Keratinocyte (primary cell): ENCODE data around the gene CALML3. TPM values are rescaled to one million over a fixed set of nuclear protein-coding genes. Genes with fewer than 3 reads are reported as not detected.

Source experiments
- DNase-seq: peaks from one replicate; pipeline ENCODE4 v3.0.0-alpha.2; 2011; ENCODE audit warnings: low read depth, missing footprints, low spot score
- FAIRE-seq: peaks from 2 replicates; lab custom pipeline; 2011; peaks lifted over from hg19 to GRCh38; lab: Jason Lieb, UNC
- H2AFZ ChIP-seq: 2 replicates; pipeline ENCODE4 v1.6.0; 2012; ENCODE audit warnings: low read length, control low read depth, inconsistent platforms; ENCODE audit not compliant: control insufficient read depth
- H3K27ac ChIP-seq: 2 replicates; pipeline ENCODE4 v1.5.1; 2011; ENCODE audit warnings: low read length; ENCODE audit not compliant: control insufficient read depth, insufficient read depth
- H3K27me3 ChIP-seq: 3 replicates; pipeline ENCODE4 v1.6.0; 2011; ENCODE audit warnings: low read length; ENCODE audit not compliant: control insufficient read depth, insufficient read depth; ENCODE audit errors: extremely low read depth
- H3K36me3 ChIP-seq, 2 experiments: 2 replicates in 1 of 2; 3 replicates in 1 of 2; pipeline ENCODE4 v1.5.1; 2011; ENCODE audit warnings: low read length in 2 of 2, mild to moderate bottlenecking in 1 of 2; ENCODE audit not compliant: control insufficient read depth in 2 of 2, insufficient read depth in 2 of 2; ENCODE audit errors: extremely low read depth in 1 of 2
- H3K4me1 ChIP-seq: 3 replicates; pipeline ENCODE4 v1.5.1; 2011; ENCODE audit warnings: low read length; ENCODE audit not compliant: control insufficient read depth, insufficient read depth; ENCODE audit errors: extremely low read depth
- H3K4me2 ChIP-seq: 3 replicates; pipeline ENCODE4 v1.6.0; 2011; ENCODE audit warnings: low read depth, low read length; ENCODE audit not compliant: control insufficient read depth, insufficient read depth; ENCODE audit errors: extremely low read depth
- H3K4me3 ChIP-seq, 3 experiments: fragments of 200-600 bp in 1 of 3; sonication (generic) in 1 of 3; 2 replicates in 2 of 3; 3 replicates in 1 of 3; pipeline ENCODE4 v1.5.1; 2011 to 2016; ENCODE audit warnings: low read length in 3 of 3, mild to moderate bottlenecking in 3 of 3, control low read depth in 2 of 3, inconsistent platforms in 1 of 3, low read depth in 1 of 3, mixed read lengths in 1 of 3, mixed run types in 1 of 3, moderate library complexity in 1 of 3; ENCODE audit not compliant: control insufficient read depth in 2 of 3, insufficient read depth in 2 of 3; ENCODE audit errors: extremely low read depth in 1 of 3
- H3K79me2 ChIP-seq: 2 replicates; pipeline ENCODE4 v1.6.0; 2012; ENCODE audit warnings: low read length; ENCODE audit not compliant: control insufficient read depth, insufficient read depth
- H3K9ac ChIP-seq: 3 replicates; pipeline ENCODE4 v1.6.0; 2011; ENCODE audit warnings: low read length; ENCODE audit not compliant: control insufficient read depth, insufficient read depth; ENCODE audit errors: extremely low read depth
- H3K9me1 ChIP-seq: 3 replicates; pipeline ENCODE4 v1.6.0; 2011; ENCODE audit warnings: low read length; ENCODE audit not compliant: control insufficient read depth, insufficient read depth; ENCODE audit errors: extremely low read depth
- H3K9me3 ChIP-seq: 2 replicates; pipeline ENCODE4 v1.5.1; 2012; ENCODE audit warnings: low read depth, low read length; ENCODE audit not compliant: control insufficient read depth
- H4K20me1 ChIP-seq: 3 replicates; pipeline ENCODE4 v1.6.0; 2011; ENCODE audit warnings: low read length; ENCODE audit not compliant: control insufficient read depth, insufficient read depth; ENCODE audit errors: extremely low read depth
- EZH2 ChIP-seq: IDR thresholded peaks from one replicate; pipeline ENCODE4 v1.6.1; 2012; ENCODE audit warnings: inconsistent platforms, mild to moderate bottlenecking, low read length, moderate library complexity
- dilution Hi-C: fragments of 300-500 bp; cut with MboI; formaldehyde crosslinking; loops from one replicate; pipeline ENCODE4 v1.7.0; 2020; ENCODE audit warnings: low sequenced_read_pairs; ENCODE audit not compliant: extremely low pct_ligation_motif_present
- polyA plus RNA-seq, 5 experiments: library from polyadenylated mRNA; depleted of rRNA in 3 of 5; stranded (reverse) in 3 of 5; stranded (forward) in 1 of 5; unstranded in 1 of 5; fragments of >200 nt; gene quantifications; 1 replicate in 1 of 5; 2 replicates in 3 of 5; 3 replicates in 1 of 5; pipeline versions ENCODE4 v1.2.1 to v1.2.3, GENCODE V29; 2011 to 2012; ENCODE audit warnings: missing spikeins in 2 of 5, low read depth in 1 of 5, low replicate concordance in 1 of 5
- TF ChIP-seq, protein P1 (sequence below), 3 experiments: IDR thresholded peaks in 1 of 3; conservative IDR thresholded peaks in 1 of 3; optimal IDR thresholded peaks in 1 of 3; 2 replicates in 2 of 3; 3 replicates in 1 of 3; pipeline versions ENCODE3 to v1.5.1; 2011; ENCODE audit warnings: low read length in 3 of 3, mild to moderate bottlenecking in 3 of 3, moderate library complexity in 2 of 3, control low read depth in 1 of 3, inconsistent platforms in 1 of 3; ENCODE audit not compliant: insufficient read depth in 2 of 3; ENCODE audit errors: extremely low read depth in 1 of 3

CALML3 gene
- polyA plus RNA-seq, 1 donor (not counting 4 experiments of a cell fraction or from before 2014, with no cell fraction given) = 7.6 TPM

DNA sequence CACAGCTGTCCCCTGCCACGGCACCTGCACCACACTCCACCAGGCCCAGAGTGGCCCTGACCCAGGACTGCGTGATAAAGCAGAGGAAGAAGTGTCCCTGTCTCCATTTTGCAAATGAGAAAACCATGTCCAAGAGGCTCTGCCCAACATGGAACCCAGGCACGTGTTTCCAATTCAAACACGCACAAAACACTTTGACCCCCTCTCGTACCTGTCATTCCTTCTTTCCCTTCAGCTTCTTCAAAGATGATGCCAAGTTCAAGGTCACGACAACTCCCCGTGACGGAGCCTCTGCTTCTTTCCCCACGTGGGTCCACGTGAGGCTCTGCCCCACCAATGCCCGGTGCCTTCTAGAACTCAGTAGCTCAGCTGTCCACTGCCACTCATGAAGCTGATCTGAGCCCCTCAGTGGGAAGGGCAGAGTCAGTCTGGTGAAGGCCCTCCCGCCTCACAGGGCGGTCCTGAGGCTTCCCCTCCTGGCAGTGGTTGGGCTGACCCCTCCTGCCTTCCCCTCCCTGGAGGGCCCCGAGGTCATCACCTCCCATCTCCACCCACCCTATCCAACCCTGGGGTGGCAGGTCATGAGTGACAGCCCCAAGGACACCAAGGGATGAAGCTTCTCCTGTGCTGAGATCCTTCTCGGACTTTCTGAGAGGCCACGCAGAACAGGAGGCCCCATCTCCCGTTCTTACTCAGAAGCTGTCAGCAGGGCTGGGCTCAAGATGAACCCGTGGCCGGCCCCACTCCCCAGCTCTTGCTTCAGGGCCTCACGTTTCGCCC is 44.4 kb upstream of the CALML3 start:
- FAIRE-seq = no peak
- H3K4me1 ChIP-seq = peaks cover 9% of the 10 kb centered on the region
- no peaks in the 10 kb centered on the region for H3K27me3 ChIP-seq
- H3K79me2 ChIP-seq = no peaks in the 10 kb centered on the region
- no peak for DNase-seq
- H4K20me1 ChIP-seq = no peaks in the 10 kb centered on the region
- H3K9me1 ChIP-seq = no peaks in the 10 kb centered on the region
- no peak overlapping the region for H3K9ac ChIP-seq
- dilution Hi-C loops = no loop called here
- TF ChIP-seq, protein P1, sequence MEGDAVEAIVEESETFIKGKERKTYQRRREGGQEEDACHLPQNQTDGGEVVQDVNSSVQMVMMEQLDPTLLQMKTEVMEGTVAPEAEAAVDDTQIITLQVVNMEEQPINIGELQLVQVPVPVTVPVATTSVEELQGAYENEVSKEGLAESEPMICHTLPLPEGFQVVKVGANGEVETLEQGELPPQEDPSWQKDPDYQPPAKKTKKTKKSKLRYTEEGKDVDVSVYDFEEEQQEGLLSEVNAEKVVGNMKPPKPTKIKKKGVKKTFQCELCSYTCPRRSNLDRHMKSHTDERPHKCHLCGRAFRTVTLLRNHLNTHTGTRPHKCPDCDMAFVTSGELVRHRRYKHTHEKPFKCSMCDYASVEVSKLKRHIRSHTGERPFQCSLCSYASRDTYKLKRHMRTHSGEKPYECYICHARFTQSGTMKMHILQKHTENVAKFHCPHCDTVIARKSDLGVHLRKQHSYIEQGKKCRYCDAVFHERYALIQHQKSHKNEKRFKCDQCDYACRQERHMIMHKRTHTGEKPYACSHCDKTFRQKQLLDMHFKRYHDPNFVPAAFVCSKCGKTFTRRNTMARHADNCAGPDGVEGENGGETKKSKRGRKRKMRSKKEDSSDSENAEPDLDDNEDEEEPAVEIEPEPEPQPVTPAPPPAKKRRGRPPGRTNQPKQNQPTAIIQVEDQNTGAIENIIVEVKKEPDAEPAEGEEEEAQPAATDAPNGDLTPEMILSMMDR (optimal IDR thresholded peaks at IDR 0.05 in 1 of 3, IDR thresholded peaks at IDR 0.05 in 1 of 3, conservative IDR thresholded peaks at IDR 0.05 in 1 of 3; ENCODE audit: extremely low read depth in 1 of 3, insufficient read depth in 2 of 3, low read length in 3 of 3) = no peak
- no peak for TF ChIP-seq EZH2
- no peak overlapping the region for H2AFZ ChIP-seq
- no peaks in the 10 kb centered on the region for H3K36me3 ChIP-seq
- peaks cover 10% of the 10 kb centered on the region for H3K9me3 ChIP-seq
- no peak overlapping the region for H3K4me2 ChIP-seq
- no peak overlapping the region for H3K4me3 ChIP-seq
- no peak overlapping the region for H3K27ac ChIP-seq

DNA sequence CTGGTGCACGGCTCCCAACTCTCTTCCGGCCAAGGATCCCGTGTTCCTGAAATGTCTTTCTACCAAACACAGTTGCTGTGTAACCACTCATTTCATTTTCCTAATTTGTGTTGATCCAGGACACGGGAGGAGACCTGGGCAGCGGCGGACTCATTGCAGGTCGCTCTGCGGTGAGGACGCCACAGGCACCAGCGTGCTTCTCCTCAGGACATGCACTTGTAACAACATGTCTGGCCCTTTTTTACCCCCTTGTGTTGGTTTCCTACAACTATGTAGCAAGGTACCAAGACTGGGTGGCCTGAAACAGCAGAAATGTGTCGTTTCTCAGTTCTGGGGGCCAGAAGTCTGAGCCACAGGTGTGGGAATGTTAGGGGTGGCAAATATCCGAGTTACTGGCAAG is 43.6 kb upstream of the CALML3 start:
- dilution Hi-C loops = no loop called here
- H2AFZ ChIP-seq = no peak overlapping the region
- no peaks in the 10 kb centered on the region for H3K79me2 ChIP-seq
- no peaks in the 10 kb centered on the region for H3K27me3 ChIP-seq
- no peak overlapping the region for H3K27ac ChIP-seq
- no peaks in the 10 kb centered on the region for H3K9me1 ChIP-seq
- H3K9me3 ChIP-seq = peaks cover 10% of the 10 kb centered on the region
- H3K4me1 ChIP-seq = peaks cover 9% of the 10 kb centered on the region
- no peaks in the 10 kb centered on the region for H4K20me1 ChIP-seq
- FAIRE-seq = no peak
- no peak overlapping the region for H3K4me3 ChIP-seq
- TF ChIP-seq EZH2 = no peak
- TF ChIP-seq, protein P1 (optimal IDR thresholded peaks at IDR 0.05 in 1 of 3, IDR thresholded peaks at IDR 0.05 in 1 of 3, conservative IDR thresholded peaks at IDR 0.05 in 1 of 3; ENCODE audit: extremely low read depth in 1 of 3, insufficient read depth in 2 of 3, low read length in 3 of 3) = no peak
- no peaks in the 10 kb centered on the region for H3K36me3 ChIP-seq
- H3K4me2 ChIP-seq = no peak overlapping the region
- H3K9ac ChIP-seq = no peak overlapping the region
- no peak for DNase-seq
